GM12878 (cell line): Measurements from ENCODE around the gene ARL5C. TPM values are rescaled to one million over a fixed set of nuclear protein-coding genes. Genes with fewer than 3 reads are reported as not detected.

ENCODE experiments used
- ATAC-seq: fragments of 200-7000 bp; cut with Tn5 transposase; 3 replicates; pipeline ENCODE4 v1.9.1; 2020; ENCODE audit warnings: mild to moderate bottlenecking, moderate library complexity
- BruUV-seq: library from RNA; stranded (reverse); fragments of 400-500 nt; replicated peaks from 2 replicates; lab custom pipeline; 2021; lab: Mats Ljungman, UMichigan
- CTCF ChIA-PET: fragments of 300-600 bp; sonication (Branson Sonifier 250); formaldehyde crosslinking; extraction: SDS; loops from one replicate; lab custom pipeline; 2021; ENCODE audit warnings: inconsistent platforms; lab: Yijun Ruan, JAX
- POLR2A ChIA-PET: fragments of 350-600 bp; formaldehyde crosslinking; extraction: SDS; loops from one replicate; lab custom pipeline; 2021; ENCODE audit warnings: inconsistent platforms; lab: Charles Lee
- RAD21 ChIA-PET: fragments of 300-600 bp; sonication (Branson Sonifier 250); formaldehyde crosslinking; loops from one replicate; lab custom pipeline; 2023; ENCODE audit warnings: antibody characterized with exemption; ENCODE audit not compliant: unreplicated experiment; lab: Charles Lee
- SMC1A ChIA-PET: fragments of 300-600 bp; sonication (Branson Sonifier 250); formaldehyde crosslinking; loops from one replicate; lab custom pipeline; 2023; ENCODE audit not compliant: unreplicated experiment, uncharacterized antibody; lab: Charles Lee
- DNase-seq: peaks from one replicate; pipeline ENCODE4 v3.0.0-alpha.2; 2011; ENCODE audit warnings: low read depth, low spot score
- FAIRE-seq: peaks from 3 replicates; lab custom pipeline; 2011; peaks lifted over from hg19 to GRCh38; lab: Jason Lieb, UNC
- H2AFZ ChIP-seq: 2 replicates; pipeline ENCODE4 v1.6.0; 2011; ENCODE audit warnings: low read depth, low read length, control low read depth; ENCODE audit not compliant: control insufficient read depth
- H3K27ac ChIP-seq: 2 replicates; pipeline ENCODE4 v1.5.1; 2011; ENCODE audit warnings: control low read depth; ENCODE audit not compliant: control insufficient read depth, insufficient read depth
- H3K27me3 ChIP-seq, 2 experiments: replicated peaks in 1 of 2; 2 replicates each; pipeline versions ENCODE4 v1.6.0 to v1.6.1; 2011; ENCODE audit warnings: low read length in 1 of 2; ENCODE audit not compliant: control insufficient read depth in 2 of 2, insufficient read depth in 2 of 2
- H3K36me3 ChIP-seq, 2 experiments: 2 replicates each; pipeline ENCODE4 v1.5.1; 2011; ENCODE audit warnings: low read length in 1 of 2; ENCODE audit not compliant: control insufficient read depth in 2 of 2, insufficient read depth in 2 of 2
- H3K4me1 ChIP-seq: 2 replicates; pipeline ENCODE4 v1.6.1; 2011; ENCODE audit warnings: mild to moderate bottlenecking, low read length, moderate library complexity, mixed read lengths; ENCODE audit not compliant: control insufficient read depth, insufficient read depth
- H3K4me2 ChIP-seq: 2 replicates; pipeline ENCODE4 v1.6.0; 2011; ENCODE audit warnings: control low read depth; ENCODE audit not compliant: control insufficient read depth, insufficient read depth
- H3K4me3 ChIP-seq: fragments of 200-600 bp; sonication (generic); 2 replicates; pipeline ENCODE4 v1.5.1; 2016
- H3K79me2 ChIP-seq: 2 replicates; pipeline ENCODE4 v1.6.0; 2011; ENCODE audit warnings: low read length; ENCODE audit not compliant: control insufficient read depth, insufficient read depth
- H3K9ac ChIP-seq: 2 replicates; pipeline ENCODE4 v1.8.0; 2011; ENCODE audit warnings: low read length, control low read depth, mixed read lengths; ENCODE audit not compliant: control insufficient read depth, insufficient read depth
- H3K9me3 ChIP-seq: replicated peaks from 3 replicates; pipeline ENCODE4 v1.5.1; 2011; ENCODE audit warnings: mild to moderate bottlenecking, low read length; ENCODE audit not compliant: control insufficient read depth, insufficient read depth
- H4K20me1 ChIP-seq: 2 replicates; pipeline ENCODE4 v1.6.0; 2011; ENCODE audit not compliant: control insufficient read depth, insufficient read depth
- CBX3 ChIP-seq: fragments of 200-600 bp; sonication (generic); IDR thresholded peaks from 2 replicates; pipeline ENCODE4 v1.6.1; 2016; ENCODE audit warnings: low read depth, borderline replicate concordance
- ELK1 ChIP-seq: IDR thresholded peaks from 2 replicates; pipeline ENCODE4 v1.6.1; 2012; ENCODE audit warnings: low read depth, low read length, improper control_type of control experiment
- EP300 ChIP-seq, 2 experiments: fragments of 150-350 bp in 1 of 2; IDR thresholded peaks; 2 replicates each; pipeline ENCODE4 v1.6.1; 2011 to 2012; ENCODE audit warnings: low read depth in 2 of 2, low read length in 2 of 2, borderline replicate concordance in 1 of 2, improper control_type of control experiment in 1 of 2, inconsistent platforms in 1 of 2; ENCODE audit not compliant: control insufficient read depth in 1 of 2
- ESRRA ChIP-seq: IDR thresholded peaks from 2 replicates; pipeline ENCODE4 v1.6.1; 2012; ENCODE audit warnings: mild to moderate bottlenecking, low read length, improper control_type of control experiment
- GABPA ChIP-seq: IDR thresholded peaks from 2 replicates; pipeline ENCODE4 v1.6.1; 2014; ENCODE audit warnings: antibody characterized with exemption, low read depth, mild to moderate bottlenecking, inconsistent platforms
- MEF2B ChIP-seq: fragments of 450-650 bp; IDR thresholded peaks from 2 replicates; pipeline ENCODE4 v1.6.1; 2018; ENCODE audit warnings: mild to moderate bottlenecking, moderate library complexity; ENCODE audit not compliant: partially characterized antibody, poor library complexity, severe bottlenecking
- MLLT1 ChIP-seq: fragments of 450-650 bp; IDR thresholded peaks from 2 replicates; pipeline ENCODE4 v1.6.1; 2016; ENCODE audit warnings: mild to moderate bottlenecking
- NFXL1 ChIP-seq: fragments of 450-650 bp; IDR thresholded peaks from 2 replicates; pipeline ENCODE4 v1.6.1; 2017; ENCODE audit warnings: antibody characterized with exemption, mild to moderate bottlenecking, borderline replicate concordance
- POU2F2 ChIP-seq: IDR thresholded peaks from 3 replicates; pipeline ENCODE4 v1.6.1; 2011; ENCODE audit warnings: low read depth, mild to moderate bottlenecking, low read length, borderline replicate concordance
- RUNX3 ChIP-seq: IDR thresholded peaks from 2 replicates; pipeline ENCODE4 v1.6.1; 2012; ENCODE audit warnings: low read length, inconsistent platforms
- SPI1 ChIP-seq: IDR thresholded peaks from 2 replicates; pipeline ENCODE4 v1.6.1; 2011; ENCODE audit warnings: low read depth, mild to moderate bottlenecking, low read length, moderate library complexity, borderline replicate concordance; ENCODE audit not compliant: insufficient read depth
- SREBF2 ChIP-seq: IDR thresholded peaks from 2 replicates; pipeline ENCODE4 v1.6.1; 2012; ENCODE audit warnings: mild to moderate bottlenecking, low read length
- TCF3 ChIP-seq: IDR thresholded peaks from 2 replicates; pipeline ENCODE4 v1.6.1; 2012; ENCODE audit warnings: low read depth, mild to moderate bottlenecking, low read length, borderline replicate concordance; ENCODE audit not compliant: insufficient read depth
- WGBS: methylation state at CpG from one replicate; pipeline ENCODE4 v1.1.6; 2016; ENCODE audit warnings: low lambda C conversion rate; ENCODE audit not compliant: insufficient replicate concordance, insufficient coverage; ENCODE audit errors: missing lambda C conversion rate; 5-methylcytosine and 5-hydroxymethylcytosine counted together
- in situ Hi-C: fragments of 300-500 bp; cut with MboI; formaldehyde crosslinking; loops from 9 replicates; pipeline ENCODE4 v1.14.3; 2018; ENCODE audit warnings: mixed read lengths
- intact Hi-C: fragments of 100-400 bp; cut with micrococcal nuclease; formaldehyde crosslinking; loops from one replicate; pipeline ENCODE4 v1.14.2; 2022; ENCODE audit not compliant: unreplicated experiment
- polyA plus RNA-seq, 11 experiments: library from polyadenylated mRNA; depleted of rRNA in 4 of 11; unstranded in 6 of 11; stranded (reverse) in 5 of 11; fragments of >200 nt; fragmentation: Nextera tagmentation in 4 of 11; fragmentation: Illumina TruSeq in 1 of 11; extraction: Ambion mirVana in 4 of 11; extraction: Trizol in 1 of 11; gene quantifications; 1 replicate in 1 of 11; 2 replicates in 10 of 11; pipeline versions ENCODE4 v1.2.1 to v1.2.3, GENCODE V29; 2011 to 2016; ENCODE audit warnings: inconsistent platforms in 2 of 11, missing spikeins in 2 of 11, low read depth in 1 of 11
- total RNA-seq, 4 experiments: library from RNA; depleted of rRNA in 3 of 4; stranded (reverse); fragments of >200 nt in 3 of 4; fragmentation: Illumina TruSeq in 1 of 4; extraction: Trizol in 1 of 4; gene quantifications; 2 replicates each; pipeline versions ENCODE4 v1.2.1 to v1.2.3, GENCODE V29; 2013 to 2021
- TF ChIP-seq, protein P1 (sequence below): fragments of 450-650 bp; IDR thresholded peaks from 2 replicates; pipeline ENCODE4 v1.6.1; 2017; ENCODE audit warnings: antibody characterized with exemption, mild to moderate bottlenecking, moderate library complexity

Gene ARL5C
- total and polyA plus RNA-seq, 10 of the 15 experiments (the other 5 are each of a cell fraction or from before 2014, with no cell fraction given), result not detected

- peak; percentile 74; the same call in 1 of the 2 replicates for TF ChIP-seq SPI1
- TF ChIP-seq, protein P1, sequence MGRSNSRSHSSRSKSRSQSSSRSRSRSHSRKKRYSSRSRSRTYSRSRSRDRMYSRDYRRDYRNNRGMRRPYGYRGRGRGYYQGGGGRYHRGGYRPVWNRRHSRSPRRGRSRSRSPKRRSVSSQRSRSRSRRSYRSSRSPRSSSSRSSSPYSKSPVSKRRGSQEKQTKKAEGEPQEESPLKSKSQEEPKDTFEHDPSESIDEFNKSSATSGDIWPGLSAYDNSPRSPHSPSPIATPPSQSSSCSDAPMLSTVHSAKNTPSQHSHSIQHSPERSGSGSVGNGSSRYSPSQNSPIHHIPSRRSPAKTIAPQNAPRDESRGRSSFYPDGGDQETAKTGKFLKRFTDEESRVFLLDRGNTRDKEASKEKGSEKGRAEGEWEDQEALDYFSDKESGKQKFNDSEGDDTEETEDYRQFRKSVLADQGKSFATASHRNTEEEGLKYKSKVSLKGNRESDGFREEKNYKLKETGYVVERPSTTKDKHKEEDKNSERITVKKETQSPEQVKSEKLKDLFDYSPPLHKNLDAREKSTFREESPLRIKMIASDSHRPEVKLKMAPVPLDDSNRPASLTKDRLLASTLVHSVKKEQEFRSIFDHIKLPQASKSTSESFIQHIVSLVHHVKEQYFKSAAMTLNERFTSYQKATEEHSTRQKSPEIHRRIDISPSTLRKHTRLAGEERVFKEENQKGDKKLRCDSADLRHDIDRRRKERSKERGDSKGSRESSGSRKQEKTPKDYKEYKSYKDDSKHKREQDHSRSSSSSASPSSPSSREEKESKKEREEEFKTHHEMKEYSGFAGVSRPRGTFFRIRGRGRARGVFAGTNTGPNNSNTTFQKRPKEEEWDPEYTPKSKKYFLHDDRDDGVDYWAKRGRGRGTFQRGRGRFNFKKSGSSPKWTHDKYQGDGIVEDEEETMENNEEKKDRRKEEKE, result no peak
Measured at GRCh38 chr17:39153599-39154051, 12.3 kb downstream of the ARL5C start (continued).

DNA sequence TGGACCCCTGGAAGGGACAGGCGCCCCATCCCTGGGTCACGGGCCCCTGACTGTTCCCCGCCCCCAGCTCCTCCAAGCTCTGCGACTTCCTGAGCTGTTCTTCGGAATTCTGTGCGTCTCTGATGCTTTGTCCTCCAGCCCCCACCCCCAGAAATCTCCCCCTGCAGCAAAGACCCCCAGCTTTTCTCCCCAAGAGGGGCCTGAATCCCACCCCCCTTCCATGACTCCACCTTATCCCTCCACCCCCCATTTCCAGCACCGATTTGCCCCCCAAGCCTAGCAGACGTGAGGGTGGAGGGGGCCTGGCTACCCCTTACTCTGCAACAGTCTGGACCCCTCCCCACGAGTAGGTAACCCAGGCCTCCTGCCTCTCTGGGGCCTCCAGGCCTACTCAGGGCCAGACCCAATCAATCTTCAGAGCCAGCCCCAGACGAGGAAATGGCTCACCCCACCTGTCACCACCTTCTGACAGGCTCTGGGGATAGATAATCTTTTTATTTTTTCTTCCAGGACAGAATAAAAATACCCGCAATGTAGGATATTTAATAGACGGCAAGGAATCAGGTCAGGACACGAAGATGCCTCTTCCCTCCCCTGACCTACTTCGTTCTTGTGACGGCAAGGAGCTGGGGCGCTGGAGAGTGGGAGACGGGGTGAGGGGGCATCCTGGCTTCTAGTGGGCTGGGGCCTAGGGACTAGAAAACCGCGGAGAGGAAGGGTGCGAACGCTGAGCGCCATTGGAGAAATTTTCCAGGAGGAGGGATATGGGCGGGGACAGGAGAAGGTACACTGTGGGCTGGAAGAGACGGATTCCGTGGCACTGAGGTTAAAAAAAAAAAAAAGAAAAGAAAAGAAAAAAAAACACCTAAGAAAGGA is 13.8 kb downstream of the ARL5C start:
- no peak overlapping the region for H3K27ac ChIP-seq
- H3K4me1 ChIP-seq, result peaks cover 8% of the 10 kb centered on the region
- no peak for DNase-seq
- no peaks in the 10 kb centered on the region for H3K9me3 ChIP-seq
- H2AFZ ChIP-seq, result peak overlapping the region; percentile 32
- no peaks in the 10 kb centered on the region for H3K36me3 ChIP-seq
- peak overlapping the region; percentile 98; the same call in 1 of the 2 replicates for H3K4me2 ChIP-seq
- FAIRE-seq, result no peak
- H3K9ac ChIP-seq, result no peak overlapping the region
- ATAC-seq, result no peak
- CTCF ChIA-PET, result interaction anchor here (0.6 to 5.9 kb wide), 46 partner anchors 8 to 475 kb away, joined by 3 to 208 read pairs (median 6); partner anchors contain the start of genes ARL5C, CWC25, LASP1 and RPL19
- 21% methylated on average over 22 of the region's 25 CpGs for WGBS
- no peaks in the 10 kb centered on the region for H3K79me2 ChIP-seq
- H4K20me1 ChIP-seq, result no peaks in the 10 kb centered on the region
- intact Hi-C loops (loop anchor here (5.0 kb wide), 3 partner anchors 90 to 355 kb away; partner anchors contain the start of gene PIP4K2B), in situ Hi-C loops (loop anchor here (5.0 to 10.0 kb wide), 2 partner anchors 165 to 397 kb away; partner anchors contain the start of gene PSMB3)
- H3K4me3 ChIP-seq, result peak overlapping the region; percentile 87; the same call in 1 of the 2 replicates
- POLR2A ChIA-PET, result interaction anchor here (0.6 to 2.3 kb wide), 7 partner anchors 13 to 400 kb away, joined by 3 to 9 read pairs (median 5); partner anchors contain the start of genes CDK12 and PSMB3
- H3K27me3 ChIP-seq, result peaks cover 5 to 13% of the 10 kb centered on the region in 2 experiments
- BruUV-seq, result no TSS peak
- RAD21 ChIA-PET, result interaction anchor here (0.6 to 3.9 kb wide), 25 partner anchors 11 to 601 kb away, joined by 3 to 142 read pairs (median 6); partner anchors contain the start of genes LASP1, PSMB3, RPL19 and RPL23
- SMC1A ChIA-PET, result interaction anchor here (0.7 to 4.2 kb wide), 19 partner anchors 13 to 485 kb away, joined by 3 to 117 read pairs (median 6); partner anchors contain the start of genes ARL5C, LASP1, PSMB3 and RPL19
- no peak for TF ChIP-seq TCF3
- no peak for TF ChIP-seq NFXL1
- TF ChIP-seq CBX3, result no peak
- no peak for TF ChIP-seq GABPA
- no peak for TF ChIP-seq MLLT1
- no peak for TF ChIP-seq ELK1
- no peak for TF ChIP-seq SREBF2
- TF ChIP-seq ESRRA, result no peak
- TF ChIP-seq POU2F2, result no peak
- no peak for TF ChIP-seq RUNX3
- no peak for TF ChIP-seq EP300 (IDR thresholded peaks at IDR 0.05; ENCODE audit: borderline replicate concordance in 1 of 2, control insufficient read depth in 1 of 2, low read depth in 2 of 2, low read length in 2 of 2)
- no peak for TF ChIP-seq MEF2B
